ENCODE measurements around the gene GOLGA8M. TPM values are rescaled to one million over a fixed set of nuclear protein-coding genes. Genes with fewer than 3 reads are reported as not detected.
"Not testable (repeated sequence)": the region's sequence is repeated elsewhere in the genome, so short reads cannot be mapped to it uniquely, and the experiment has no call there.

The GOLGA8M gene
- total RNA-seq, 4 donors from 2014 or later: 4.9 to 6.6 (median 5.5) TPM

DNA sequence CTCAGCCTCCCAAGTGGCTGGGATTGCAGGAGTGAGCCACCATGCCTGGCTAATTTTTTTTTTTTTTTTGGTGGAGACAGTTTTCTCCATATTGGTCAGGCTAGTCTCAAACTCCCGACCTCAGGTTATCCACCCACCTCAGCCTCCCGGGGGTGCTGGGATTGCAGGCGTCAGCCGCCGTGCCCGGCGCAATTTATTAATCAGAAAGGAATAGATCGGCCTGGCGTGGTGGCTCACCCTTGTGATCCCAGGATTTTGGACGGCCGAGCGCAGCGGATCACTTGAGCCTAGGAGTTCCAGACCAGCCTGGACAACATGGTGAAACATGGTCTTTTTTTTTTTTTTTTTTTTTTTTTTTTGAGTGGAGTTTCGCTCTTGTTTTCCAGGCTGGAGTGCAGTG is 13.3 kb upstream of the GOLGA8M start:
- Histone ChIP-seq H3K4me1 (no peaks in the 10 kb centered on the region), H3K27me3 (no peaks in the 10 kb centered on the region), H3K4me3 (no peak overlapping the region), H3K27ac (no peak overlapping the region), H3K36me3 (no peaks in the 10 kb centered on the region), H3K9me3 (no peaks in the 10 kb centered on the region)
- WGBS, 2 donors: 97 to 98% methylated on average over 14 of the region's 14 CpGs
- DNase-seq (ENCODE audit: low spot score in 2 of 2): no peak
- TF ChIP-seq, protein P1, sequence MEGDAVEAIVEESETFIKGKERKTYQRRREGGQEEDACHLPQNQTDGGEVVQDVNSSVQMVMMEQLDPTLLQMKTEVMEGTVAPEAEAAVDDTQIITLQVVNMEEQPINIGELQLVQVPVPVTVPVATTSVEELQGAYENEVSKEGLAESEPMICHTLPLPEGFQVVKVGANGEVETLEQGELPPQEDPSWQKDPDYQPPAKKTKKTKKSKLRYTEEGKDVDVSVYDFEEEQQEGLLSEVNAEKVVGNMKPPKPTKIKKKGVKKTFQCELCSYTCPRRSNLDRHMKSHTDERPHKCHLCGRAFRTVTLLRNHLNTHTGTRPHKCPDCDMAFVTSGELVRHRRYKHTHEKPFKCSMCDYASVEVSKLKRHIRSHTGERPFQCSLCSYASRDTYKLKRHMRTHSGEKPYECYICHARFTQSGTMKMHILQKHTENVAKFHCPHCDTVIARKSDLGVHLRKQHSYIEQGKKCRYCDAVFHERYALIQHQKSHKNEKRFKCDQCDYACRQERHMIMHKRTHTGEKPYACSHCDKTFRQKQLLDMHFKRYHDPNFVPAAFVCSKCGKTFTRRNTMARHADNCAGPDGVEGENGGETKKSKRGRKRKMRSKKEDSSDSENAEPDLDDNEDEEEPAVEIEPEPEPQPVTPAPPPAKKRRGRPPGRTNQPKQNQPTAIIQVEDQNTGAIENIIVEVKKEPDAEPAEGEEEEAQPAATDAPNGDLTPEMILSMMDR (IDR thresholded peaks at IDR 0.05): no peak
- TF ChIP-seq POLR2A (IDR thresholded peaks at IDR 0.05) (no peak), EP300 (IDR thresholded peaks at IDR 0.05) (no peak)

DNA sequence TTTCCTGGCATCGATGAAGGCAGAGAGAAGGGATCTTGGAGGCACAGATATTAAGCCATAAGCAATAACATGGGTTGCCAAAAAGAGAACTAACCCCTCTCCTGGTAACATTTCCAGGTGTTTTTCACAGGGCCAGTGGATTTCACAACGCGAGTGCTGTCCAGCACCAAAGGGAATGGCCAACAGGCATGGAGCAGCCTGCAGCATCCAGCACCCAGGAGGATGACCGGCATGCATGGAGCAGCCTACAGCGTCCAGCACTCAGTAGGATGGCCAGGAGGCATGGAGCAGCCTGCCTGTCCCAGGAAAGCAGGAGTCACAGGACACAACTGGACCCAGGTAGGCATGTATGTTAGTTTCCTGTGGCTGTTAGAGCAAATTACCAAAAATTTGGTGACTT is 11.8 kb upstream of the GOLGA8M start:
- not testable (repeated sequence) for H3K4me1 ChIP-seq; H3K36me3 ChIP-seq; H3K4me3 ChIP-seq; H3K27ac ChIP-seq; H3K27me3 ChIP-seq; DNase-seq (ENCODE audit: low spot score in 2 of 2); H3K9me3 ChIP-seq
- WGBS, 2 donors: 77 to 78% methylated on average over 4 of the region's 5 CpGs

DNA sequence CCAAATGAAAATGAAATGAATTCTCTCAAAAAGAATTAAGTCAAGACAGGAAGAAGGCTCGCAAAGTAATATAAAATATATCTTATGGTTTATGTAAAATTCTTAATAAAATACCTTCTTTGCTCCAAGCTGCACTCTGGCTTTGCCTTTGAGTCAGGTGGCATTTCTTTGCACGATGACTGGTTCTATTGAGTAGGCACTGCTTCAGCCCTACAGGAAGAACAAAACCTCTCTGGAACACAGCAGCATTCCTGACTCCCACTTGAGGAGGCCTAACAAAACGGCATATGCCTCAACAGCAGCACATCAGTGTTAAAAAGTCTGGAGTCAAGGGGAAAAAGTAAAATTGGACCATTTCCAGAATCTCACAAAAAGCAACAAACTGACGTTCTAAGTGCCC is 7.4 kb upstream of the GOLGA8M start:
- H3K4me3 ChIP-seq; H3K36me3 ChIP-seq; H3K27ac ChIP-seq; H3K4me1 ChIP-seq; H3K9me3 ChIP-seq; H3K27me3 ChIP-seq; DNase-seq (ENCODE audit: low spot score in 2 of 2): not testable (repeated sequence)
- 43 to 44% methylated on average over 4 of the region's 4 CpGs for WGBS, 2 donors

DNA sequence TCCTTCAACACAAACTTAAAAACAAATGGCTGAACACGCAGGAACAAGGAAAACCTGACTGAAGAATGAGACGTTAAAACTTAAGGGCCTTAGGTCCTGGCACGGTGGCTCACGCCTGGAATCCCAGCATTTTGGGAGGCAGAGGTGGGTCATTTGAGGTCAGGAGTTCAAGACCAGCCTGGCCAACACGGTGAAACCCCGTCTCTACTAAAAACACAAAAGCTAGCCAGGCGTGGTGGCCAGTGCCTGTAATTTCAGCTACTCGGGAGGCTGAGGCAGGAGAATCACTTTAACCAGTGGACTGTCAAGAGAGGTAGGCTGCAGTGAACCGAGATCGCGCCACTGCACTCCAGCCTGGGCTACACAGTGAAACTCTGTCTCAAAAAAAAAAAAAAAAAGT is 6.4 kb upstream of the GOLGA8M start:
- WGBS, 2 donors: 76 to 81% methylated on average over 11 of the region's 11 CpGs
- H3K27ac ChIP-seq; H3K36me3 ChIP-seq; H3K9me3 ChIP-seq; H3K4me1 ChIP-seq; H3K4me3 ChIP-seq; H3K27me3 ChIP-seq; DNase-seq (ENCODE audit: low spot score in 2 of 2): not testable (repeated sequence)

DNA sequence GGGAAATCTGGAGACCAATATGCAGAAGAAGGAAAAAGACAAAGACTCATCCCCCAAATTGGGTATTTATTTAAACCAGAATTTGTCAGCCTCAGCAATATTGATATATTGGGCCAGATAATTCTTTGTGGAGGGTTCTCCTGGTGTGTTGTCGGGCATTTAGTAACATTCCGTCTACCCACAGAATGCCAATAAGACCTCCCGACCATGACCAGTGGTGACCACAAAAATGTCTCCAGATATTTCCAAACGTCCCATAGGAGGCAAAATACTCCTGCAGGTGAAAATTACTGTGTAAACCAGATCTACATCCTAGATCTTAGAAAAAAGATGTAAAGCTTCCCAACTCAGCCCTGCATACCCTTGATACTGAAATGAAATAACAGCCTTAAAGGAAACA is 2.0 kb upstream of the GOLGA8M start:
- not testable (repeated sequence) for H3K27me3 ChIP-seq; DNase-seq (ENCODE audit: low spot score in 2 of 2); H3K27ac ChIP-seq; H3K4me1 ChIP-seq; H3K4me3 ChIP-seq; H3K9me3 ChIP-seq; H3K36me3 ChIP-seq
- 78 to 86% methylated on average over 4 of the region's 4 CpGs for WGBS, 2 donors

DNA sequence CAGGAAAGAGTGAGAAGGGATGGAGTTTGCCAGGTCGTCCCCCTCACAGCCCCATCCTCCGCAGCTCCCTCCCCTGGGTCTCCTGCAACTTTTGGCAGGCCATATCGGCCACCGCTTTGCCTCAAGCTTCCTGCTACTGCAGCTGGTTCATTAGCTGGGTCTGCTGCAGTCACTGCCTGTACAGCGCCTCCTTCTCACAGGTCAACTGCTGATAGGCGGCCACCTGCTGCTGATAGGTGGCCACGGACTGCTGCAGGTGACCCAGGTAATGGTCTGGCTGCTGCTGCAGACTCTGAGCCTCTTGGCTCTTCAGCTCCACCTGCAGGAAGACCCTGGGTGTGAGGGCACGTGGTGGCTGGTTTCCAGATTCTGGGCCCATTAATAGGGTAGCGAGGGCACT is 8.3 kb downstream of the GOLGA8M start:
- H3K4me3 ChIP-seq; H3K27me3 ChIP-seq; H3K9me3 ChIP-seq; H3K36me3 ChIP-seq; H3K4me1 ChIP-seq; H3K27ac ChIP-seq; DNase-seq (ENCODE audit: low spot score in 2 of 2): not testable (repeated sequence)
- WGBS, 2 donors: 51 to 72% methylated on average over 5 to 7 of the region's 9 CpGs

DNA sequence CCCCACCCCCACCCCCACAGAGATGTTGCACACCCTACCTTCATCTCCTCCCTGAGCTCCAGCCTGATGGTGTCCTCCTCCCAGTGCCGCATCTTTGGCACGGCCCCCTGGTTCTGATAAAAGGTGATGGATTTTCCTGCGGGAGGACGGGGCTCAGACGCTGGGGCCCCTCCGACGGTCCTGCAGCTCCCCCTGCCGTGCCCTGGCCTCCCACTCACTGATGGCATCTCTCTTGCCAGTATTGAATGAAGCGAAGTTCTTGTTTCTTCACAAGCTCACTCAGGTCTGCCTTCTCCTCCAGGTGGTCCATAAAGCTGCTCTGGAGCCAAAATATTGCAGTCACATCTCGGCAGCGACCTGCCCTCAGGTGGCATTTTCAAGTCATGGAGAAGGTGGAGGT is 9.8 kb downstream of the GOLGA8M start:
- DNase-seq (ENCODE audit: low spot score in 2 of 2); H3K36me3 ChIP-seq; H3K4me3 ChIP-seq; H3K9me3 ChIP-seq; H3K4me1 ChIP-seq; H3K27ac ChIP-seq; H3K27me3 ChIP-seq: not testable (repeated sequence)
- 50 to 64% methylated on average over 2 to 9 of the region's 11 CpGs for WGBS, 2 donors

DNA sequence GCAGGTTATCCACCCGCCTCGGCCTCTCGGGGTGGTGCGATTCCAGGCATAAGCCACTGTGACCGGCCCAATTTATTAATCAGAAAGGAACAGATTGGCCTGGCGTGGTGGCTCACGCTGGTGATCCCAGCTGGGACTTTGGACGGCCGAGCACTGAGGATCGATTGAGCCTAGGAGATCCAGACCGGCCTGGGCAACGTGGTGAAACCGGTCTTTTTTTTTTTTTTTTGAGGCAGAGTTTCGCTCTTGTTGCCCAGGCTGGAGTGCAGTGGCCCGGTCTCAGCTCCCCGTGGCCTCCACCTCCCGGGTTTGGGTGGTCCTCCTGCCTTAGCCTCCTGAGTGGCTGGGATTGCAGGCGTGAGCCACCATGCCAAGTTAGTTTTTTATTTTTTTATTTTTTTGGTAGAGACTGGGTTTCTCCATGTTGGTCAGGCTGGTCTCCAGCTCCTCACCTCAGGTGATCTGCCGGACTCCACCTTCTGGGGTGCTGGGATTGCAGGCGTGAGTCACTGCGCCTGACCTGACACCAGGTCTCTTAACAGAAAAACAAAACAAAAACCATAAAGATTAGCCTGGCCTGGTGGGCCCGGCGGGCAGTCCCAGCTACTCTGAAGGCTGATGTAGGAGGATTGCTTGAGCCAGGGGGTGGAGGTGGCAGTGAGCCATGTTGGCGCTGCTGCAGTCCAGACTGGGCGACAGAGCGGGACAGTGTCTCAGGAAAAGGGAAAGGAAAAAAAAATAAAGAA is 18.0 kb downstream of the GOLGA8M start:
- DNase-seq (ENCODE audit: low spot score in 2 of 2); H3K27ac ChIP-seq; H3K9me3 ChIP-seq; H3K4me3 ChIP-seq; H3K36me3 ChIP-seq; H3K27me3 ChIP-seq; H3K4me1 ChIP-seq: not testable (repeated sequence)
- WGBS, 2 donors: 88 to 89% methylated on average over 26 of the region's 26 CpGs

DNA sequence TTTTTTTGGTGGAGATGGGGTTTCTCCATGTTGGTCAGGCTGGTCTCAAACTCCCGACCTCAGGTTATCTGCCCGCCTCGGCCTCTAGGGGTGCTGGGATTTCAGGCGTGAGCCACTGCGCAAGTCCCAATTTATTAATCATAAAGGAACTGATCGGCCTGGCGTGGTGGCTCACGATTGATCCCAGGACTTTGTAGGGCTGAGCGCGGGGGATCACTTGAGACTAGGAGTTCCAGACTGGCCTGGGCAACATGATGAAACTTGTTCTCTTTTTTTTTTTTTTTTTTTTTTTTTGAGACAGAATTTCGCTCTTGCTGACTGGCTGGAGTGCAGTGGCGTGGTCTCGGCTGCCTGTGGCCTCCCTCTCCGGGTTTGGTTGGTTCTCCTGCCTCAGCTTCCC is 19.2 kb downstream of the GOLGA8M start:
- 95 to 97% methylated on average over 14 of the region's 14 CpGs for WGBS, 2 donors
- DNase-seq (ENCODE audit: low spot score in 2 of 2); H3K4me1 ChIP-seq; H3K27me3 ChIP-seq; H3K9me3 ChIP-seq; H3K27ac ChIP-seq; H3K4me3 ChIP-seq; H3K36me3 ChIP-seq: not testable (repeated sequence)

DNA sequence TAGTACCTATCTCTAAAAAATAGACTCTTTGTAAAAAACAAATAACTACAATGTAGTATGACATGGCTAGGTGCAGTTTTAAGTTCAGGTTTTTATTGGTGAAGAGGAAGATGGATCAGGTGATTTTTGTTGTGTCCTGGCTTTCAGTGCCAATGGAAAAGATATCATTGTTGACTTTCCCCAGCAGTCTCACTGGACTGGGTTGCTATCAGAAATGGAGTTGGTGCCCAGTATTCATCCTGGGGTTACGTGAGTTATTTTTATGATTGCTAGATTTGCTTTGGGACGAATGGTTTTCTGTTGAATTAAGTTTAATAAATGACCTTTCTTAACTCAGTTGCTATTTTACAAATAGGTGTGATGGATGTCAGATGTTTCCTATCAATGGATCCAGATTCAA is 38.7 kb downstream of the GOLGA8M start:
- not testable (repeated sequence) for H3K4me3 ChIP-seq; H3K27me3 ChIP-seq; H3K9me3 ChIP-seq; H3K27ac ChIP-seq; H3K4me1 ChIP-seq; DNase-seq (ENCODE audit: low spot score in 2 of 2); H3K36me3 ChIP-seq
- WGBS, 2 donors: no CpG with 5 or more reads among the region's 2 CpGs

DNA sequence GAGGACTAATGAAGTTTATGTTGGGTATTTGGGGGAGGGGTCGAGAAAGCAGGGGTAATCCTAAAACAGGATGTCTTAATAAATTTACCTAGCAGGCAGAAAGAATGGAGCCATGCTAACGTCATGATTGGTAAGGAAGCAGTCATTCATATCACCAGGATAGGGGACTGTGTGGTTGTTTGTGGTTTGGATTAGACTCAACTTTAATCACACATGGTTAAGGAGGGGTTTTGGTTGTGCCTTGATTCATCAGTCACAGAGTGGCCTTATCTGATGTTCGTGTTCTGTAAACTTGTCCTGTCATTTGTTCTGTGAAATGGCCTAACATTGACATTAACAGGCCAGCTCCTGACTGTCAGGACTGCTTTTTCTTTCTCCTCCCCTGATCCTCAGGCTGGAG is 40.1 kb downstream of the GOLGA8M start:
- H3K36me3 ChIP-seq; H3K4me3 ChIP-seq; H3K4me1 ChIP-seq; H3K27me3 ChIP-seq; DNase-seq (ENCODE audit: low spot score in 2 of 2); H3K9me3 ChIP-seq; H3K27ac ChIP-seq: not testable (repeated sequence)
- 83% methylated on average over 1 of the region's 3 CpGs; no CpG with 5 or more reads in 1 of the 2 donors for WGBS, 2 donors

DNA sequence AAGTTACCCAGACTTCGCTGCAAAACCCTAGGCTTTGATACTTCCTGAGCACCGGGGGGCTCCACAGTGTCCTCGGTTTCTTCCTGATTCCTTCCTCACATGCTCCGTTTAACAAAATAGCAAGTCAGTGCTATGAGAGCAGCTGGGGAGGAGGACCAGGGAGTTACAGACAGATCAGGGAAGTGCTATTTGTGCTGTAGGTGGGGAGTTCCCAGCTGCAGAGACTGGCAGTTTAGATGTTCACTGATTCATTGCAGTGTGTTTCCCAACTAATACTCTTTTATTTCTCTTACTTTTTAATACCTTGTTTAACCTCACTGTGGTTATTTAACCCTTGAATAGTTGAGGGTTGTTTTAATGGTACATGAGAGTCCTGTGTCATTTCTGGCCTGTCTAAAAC is 45.8 kb downstream of the GOLGA8M start:
- not testable (repeated sequence) for H3K27ac ChIP-seq; H3K27me3 ChIP-seq; H3K4me3 ChIP-seq; H3K9me3 ChIP-seq; H3K36me3 ChIP-seq; H3K4me1 ChIP-seq; DNase-seq (ENCODE audit: low spot score in 2 of 2)
- WGBS, 2 donors: no CpG with 5 or more reads among the region's 4 CpGs

DNA sequence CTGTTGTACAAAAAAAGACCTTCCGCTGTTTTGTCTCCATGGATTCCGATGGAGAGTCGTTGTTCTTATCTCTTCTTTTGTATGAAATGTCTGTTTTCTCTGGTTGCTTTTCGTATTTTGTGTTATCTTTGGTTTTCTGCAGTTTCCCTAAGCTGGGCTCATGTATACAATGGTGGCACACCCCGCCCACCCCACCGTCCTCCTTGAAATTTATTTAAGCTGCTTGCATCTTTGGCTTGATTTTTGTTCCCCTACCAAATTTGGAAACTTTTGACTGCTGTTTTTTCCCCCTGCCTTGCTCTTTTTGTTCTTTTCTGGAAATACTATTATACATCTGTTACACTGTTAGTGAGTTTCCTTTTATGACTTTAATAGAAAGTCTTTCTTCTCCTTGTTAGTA is 47.6 kb downstream of the GOLGA8M start:
- not testable (repeated sequence) for DNase-seq (ENCODE audit: low spot score in 2 of 2); H3K27ac ChIP-seq; H3K36me3 ChIP-seq; H3K9me3 ChIP-seq; H3K4me1 ChIP-seq; H3K27me3 ChIP-seq; H3K4me3 ChIP-seq
- WGBS, 2 donors: 84 to 86% methylated on average over 6 of the region's 6 CpGs

Measured in tibial nerve (tissue), 4 donors.